Fibroblast of lung (primary cell): ENCODE data around the gene PRMT7. TPM values are rescaled to one million over a fixed set of nuclear protein-coding genes. Genes with fewer than 3 reads are reported as not detected.

Experiments
- DNase-seq, 2 donors: peaks; one replicate each; pipeline versions ENCODE4 v3.0.0 to v3.0.0-alpha.2; 2010; ENCODE audit warnings: low read depth in 2 of 2
- H2AFZ ChIP-seq: 2 replicates; pipeline ENCODE4 v1.5.1; 2012; ENCODE audit warnings: low read length, control low read depth, inconsistent platforms
- H3K27ac ChIP-seq: 2 replicates; pipeline ENCODE4 v1.5.1; 2011; ENCODE audit warnings: low read length, control low read depth; ENCODE audit not compliant: insufficient read depth
- H3K27me3 ChIP-seq: 2 replicates; pipeline ENCODE4 v1.5.1; 2011; ENCODE audit warnings: mild to moderate bottlenecking, low read length; ENCODE audit not compliant: control insufficient read depth, insufficient read depth
- H3K36me3 ChIP-seq: 2 replicates; pipeline ENCODE4 v1.5.1; 2011; ENCODE audit warnings: low read length; ENCODE audit not compliant: control insufficient read depth, insufficient read depth
- H3K4me1 ChIP-seq: 2 replicates; pipeline ENCODE4 v1.5.1; 2011; ENCODE audit warnings: low read length; ENCODE audit not compliant: control insufficient read depth, insufficient read depth; ENCODE audit errors: extremely low read depth
- H3K4me2 ChIP-seq: 2 replicates; pipeline ENCODE4 v1.5.1; 2011; ENCODE audit warnings: low read length, control low read depth; ENCODE audit not compliant: insufficient read depth; ENCODE audit errors: extremely low read depth
- H3K4me3 ChIP-seq, 4 experiments: fragments of 200-600 bp in 1 of 4; sonication (generic) in 1 of 4; replicated peaks in 1 of 4; 2 replicates each; pipeline ENCODE4 v1.5.1; 2011 to 2016; ENCODE audit warnings: low read length in 4 of 4, low read depth in 3 of 4, mild to moderate bottlenecking in 3 of 4, control low read depth in 2 of 4, inconsistent platforms in 1 of 4, mixed read lengths in 1 of 4; ENCODE audit not compliant: insufficient read depth in 1 of 4; ENCODE audit errors: control extremely low read depth in 1 of 4
- H3K79me2 ChIP-seq: 2 replicates; pipeline ENCODE4 v1.5.1; 2012; ENCODE audit warnings: mild to moderate bottlenecking, low read length, inconsistent platforms; ENCODE audit not compliant: control insufficient read depth, insufficient read depth
- H3K9ac ChIP-seq: 2 replicates; pipeline ENCODE4 v1.5.1; 2011; ENCODE audit warnings: mild to moderate bottlenecking, low read length, control low read depth; ENCODE audit not compliant: insufficient read depth
- H3K9me3 ChIP-seq: 2 replicates; pipeline ENCODE4 v1.5.1; 2012; ENCODE audit warnings: low read depth, low read length; ENCODE audit not compliant: control insufficient read depth, insufficient read depth
- H4K20me1 ChIP-seq: 2 replicates; pipeline ENCODE4 v1.5.1; 2011; ENCODE audit warnings: low read length; ENCODE audit not compliant: control insufficient read depth, insufficient read depth; ENCODE audit errors: extremely low read depth
- CTCF ChIP-seq, 2 donors: IDR thresholded peaks in 1 of 2; conservative IDR thresholded peaks in 1 of 2; 1 replicate in 1 of 2; 2 replicates in 1 of 2; pipeline ENCODE4 v1.5.1; 2011 to 2012; ENCODE audit warnings: low read length in 2 of 2, control low read depth in 1 of 2, inconsistent platforms in 1 of 2, low read depth in 1 of 2, mild to moderate bottlenecking in 1 of 2
- EZH2 ChIP-seq: IDR thresholded peaks from 2 replicates; pipeline ENCODE4 v1.5.1; 2012; ENCODE audit warnings: low read length, control low read depth, mild to moderate bottlenecking; ENCODE audit errors: missing control alignments
- polyA plus RNA-seq, 2 donors: library from polyadenylated mRNA; depleted of rRNA in 1 of 2; stranded (reverse) in 1 of 2; unstranded in 1 of 2; fragments of >200 nt; gene quantifications; 2 replicates each; pipeline ENCODE4 v1.2.1, GENCODE V29; 2011 to 2012; ENCODE audit warnings: missing spikeins in 1 of 2
- total RNA-seq: library from RNA; depleted of rRNA; stranded (reverse); fragments of >200 nt; gene quantifications from 2 replicates; pipeline ENCODE4 v1.2.1, GENCODE V29; 2014

PRMT7 gene
- total and polyA plus RNA-seq, 2 donors (not counting 1 experiment from before 2014, with no cell fraction given) = 24.0 to 39.3 TPM

DNA sequence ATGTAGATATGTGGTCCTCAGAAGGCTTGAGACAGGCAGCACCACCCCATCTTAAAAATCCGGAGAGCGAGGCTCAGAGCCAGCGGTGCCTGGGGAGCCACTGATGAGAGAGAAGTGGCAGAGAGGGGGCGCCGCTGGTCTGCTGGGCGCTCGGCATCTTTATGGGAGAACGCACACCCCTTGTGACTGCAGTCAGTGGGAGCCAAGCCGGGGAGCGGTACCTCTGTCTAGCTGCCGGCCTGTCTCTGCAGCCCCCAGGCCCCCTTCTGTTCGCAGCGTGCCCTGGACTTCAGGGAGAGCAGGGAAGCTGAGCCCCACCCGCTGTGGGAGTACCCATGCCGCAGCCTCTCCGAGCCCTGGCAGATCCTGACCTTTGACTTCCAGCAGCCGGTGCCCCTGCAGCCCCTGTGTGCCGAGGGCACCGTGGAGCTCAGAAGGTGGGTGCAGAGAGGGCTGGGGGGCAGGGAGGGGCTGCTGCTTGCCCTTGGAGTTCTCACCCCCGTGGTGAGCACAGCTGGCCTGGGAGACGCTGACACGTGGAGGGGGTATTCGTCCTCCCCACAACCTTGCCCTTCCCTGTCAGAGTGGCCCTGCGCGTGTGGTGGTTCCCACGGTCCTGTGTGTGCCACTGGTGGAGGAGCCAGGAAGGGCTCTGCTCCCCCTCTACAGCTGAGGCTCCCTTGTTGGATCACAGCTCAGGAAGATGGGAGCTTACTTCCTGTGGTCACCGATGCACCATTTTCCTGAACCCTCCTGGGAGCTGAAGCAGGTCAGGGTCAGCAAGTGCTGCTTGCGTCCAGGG lies 44.8 kb downstream of the PRMT7 start:
- TF ChIP-seq EZH2 (no peak), CTCF (conservative IDR thresholded peaks at IDR 0.05 in 1 of 2, IDR thresholded peaks at IDR 0.05 in 1 of 2; ENCODE audit: low read depth in 1 of 2, low read length in 2 of 2) (no peak)
- no peak overlapping the region for H3K9ac ChIP-seq
- no peak overlapping the region for H3K27ac ChIP-seq
- H3K27me3 ChIP-seq = no peaks in the 10 kb centered on the region
- H3K4me1 ChIP-seq = no peaks in the 10 kb centered on the region
- H3K4me3 ChIP-seq = no peak overlapping the region
- no peaks in the 10 kb centered on the region for H3K79me2 ChIP-seq
- peaks cover 22% of the 10 kb centered on the region for H3K36me3 ChIP-seq
- H3K9me3 ChIP-seq = no peaks in the 10 kb centered on the region
- DNase-seq = no peak
- H2AFZ ChIP-seq = no peak overlapping the region
- no peak overlapping the region for H3K4me2 ChIP-seq
- no peaks in the 10 kb centered on the region for H4K20me1 ChIP-seq

- no peaks in the 10 kb centered on the region for H3K4me1 ChIP-seq
- no peaks in the 10 kb centered on the region for H3K27me3 ChIP-seq
- no peaks in the 10 kb centered on the region for H3K79me2 ChIP-seq
- H3K9me3 ChIP-seq = no peaks in the 10 kb centered on the region
- no peak for DNase-seq
- H3K27ac ChIP-seq = no peak overlapping the region
- H3K36me3 ChIP-seq = peaks cover 19% of the 10 kb centered on the region
- no peaks in the 10 kb centered on the region for H4K20me1 ChIP-seq
- H3K4me2 ChIP-seq = no peak overlapping the region
- no peak overlapping the region for H3K4me3 ChIP-seq
- no peak overlapping the region for H2AFZ ChIP-seq
- H3K9ac ChIP-seq = no peak overlapping the region
- no peak for TF ChIP-seq EZH2
- TF ChIP-seq CTCF (conservative IDR thresholded peaks at IDR 0.05 in 1 of 2, IDR thresholded peaks at IDR 0.05 in 1 of 2; ENCODE audit: low read depth in 1 of 2, low read length in 2 of 2) = no peak
Observed at GRCh38 chr16:68356249-68356918, 45.6 kb downstream of the PRMT7 start.

DNA sequence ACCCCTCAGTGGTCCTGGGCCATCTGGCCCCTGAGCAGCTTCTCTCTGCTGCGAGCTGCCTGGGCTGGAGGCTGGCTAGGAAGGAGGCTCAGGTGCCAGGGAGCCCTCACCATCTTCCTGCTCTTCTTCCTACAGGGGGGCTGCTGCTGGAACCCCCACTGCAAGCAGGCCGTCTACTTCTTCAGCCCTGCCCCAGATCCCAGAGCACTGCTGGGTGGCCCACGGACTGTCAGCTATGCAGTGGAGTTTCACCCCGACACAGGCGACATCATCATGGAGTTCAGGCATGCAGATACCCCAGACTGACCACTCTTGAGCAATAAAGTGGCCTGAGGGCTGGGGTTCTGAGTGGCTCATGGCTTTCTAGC lies 46.1 kb downstream of the PRMT7 start:
- no peaks in the 10 kb centered on the region for H3K4me1 ChIP-seq
- H3K4me2 ChIP-seq = no peak overlapping the region
- no peak overlapping the region for H3K9ac ChIP-seq
- H3K27me3 ChIP-seq = no peaks in the 10 kb centered on the region
- no peak for TF ChIP-seq CTCF (conservative IDR thresholded peaks at IDR 0.05 in 1 of 2, IDR thresholded peaks at IDR 0.05 in 1 of 2; ENCODE audit: low read depth in 1 of 2, low read length in 2 of 2)
- TF ChIP-seq EZH2 = no peak
- H3K9me3 ChIP-seq = no peaks in the 10 kb centered on the region
- peaks cover 17% of the 10 kb centered on the region for H3K36me3 ChIP-seq
- no peak for DNase-seq
- H3K79me2 ChIP-seq = no peaks in the 10 kb centered on the region
- H2AFZ ChIP-seq = no peak overlapping the region
- H4K20me1 ChIP-seq = no peaks in the 10 kb centered on the region
- no peak overlapping the region for H3K27ac ChIP-seq
- H3K4me3 ChIP-seq = no peak overlapping the region
